ENCODE measurements around the gene FAM20C.

The FAM20C gene

DNA sequence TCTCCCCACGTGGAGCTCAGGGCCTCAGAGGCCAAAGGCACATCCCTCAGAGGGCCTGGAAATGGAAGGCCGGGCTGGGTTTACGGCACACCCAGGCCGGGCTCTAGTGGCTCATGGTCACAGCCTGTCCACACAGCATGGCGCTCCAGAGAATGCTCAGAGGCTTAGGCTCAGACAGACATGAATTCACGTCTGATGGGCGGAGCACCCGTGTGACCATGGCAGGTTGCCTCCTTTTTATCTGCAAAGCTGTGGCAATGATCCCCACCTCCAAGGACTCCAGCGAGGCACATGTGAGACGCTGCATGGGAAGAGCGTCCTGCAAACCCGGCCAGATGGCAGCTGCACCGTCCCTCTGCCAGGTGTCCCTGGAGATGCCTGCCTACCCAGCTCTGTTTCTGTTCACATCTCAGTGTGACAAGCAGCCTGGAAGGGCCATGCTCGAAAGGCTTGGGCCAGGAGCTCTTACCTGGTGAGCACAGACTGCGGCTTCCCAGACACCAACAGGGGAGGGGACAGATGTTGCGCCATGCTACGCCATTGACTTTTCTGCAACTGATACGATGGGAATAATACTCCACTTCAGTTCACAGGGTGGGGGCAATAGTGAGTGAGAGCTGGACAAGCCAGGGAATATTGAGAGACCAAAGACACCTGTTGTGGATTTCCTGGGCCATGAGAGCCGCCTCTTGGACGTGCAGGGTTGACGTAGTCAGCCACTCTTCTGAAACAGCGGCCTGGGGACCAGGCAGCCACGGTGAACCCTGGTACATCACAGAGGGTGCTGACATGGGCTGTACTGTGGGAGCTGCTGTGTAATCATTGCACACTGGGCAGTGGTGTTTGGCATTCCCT is 34.4 kb upstream of the FAM20C start:
- DNase-seq (ENCODE audit: insufficient read length, low spot score): no peak
- no peak for FAIRE-seq

DNA sequence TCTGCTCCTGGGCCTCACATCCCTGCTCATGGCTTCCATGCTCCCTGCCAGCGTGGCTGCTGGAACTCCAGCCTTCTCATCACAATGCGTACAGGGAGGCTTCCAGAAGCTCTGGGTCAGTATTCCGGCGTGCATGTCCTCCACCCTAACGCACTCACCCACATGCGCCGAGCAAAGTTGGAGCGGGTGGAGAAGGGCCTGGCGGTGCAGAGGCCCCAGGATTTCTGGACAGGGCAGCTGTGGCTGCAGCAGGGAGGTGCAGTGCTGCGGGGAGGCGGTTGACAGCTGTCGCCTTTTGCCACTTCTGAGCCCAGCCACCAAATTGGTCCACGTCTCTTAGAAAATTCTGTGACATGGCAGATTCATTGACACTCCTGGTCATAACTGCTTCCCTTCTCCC is 33.6 kb upstream of the FAM20C start:
- DNase-seq (ENCODE audit: insufficient read length, low spot score) (no peak), FAIRE-seq (no peak)

DNA sequence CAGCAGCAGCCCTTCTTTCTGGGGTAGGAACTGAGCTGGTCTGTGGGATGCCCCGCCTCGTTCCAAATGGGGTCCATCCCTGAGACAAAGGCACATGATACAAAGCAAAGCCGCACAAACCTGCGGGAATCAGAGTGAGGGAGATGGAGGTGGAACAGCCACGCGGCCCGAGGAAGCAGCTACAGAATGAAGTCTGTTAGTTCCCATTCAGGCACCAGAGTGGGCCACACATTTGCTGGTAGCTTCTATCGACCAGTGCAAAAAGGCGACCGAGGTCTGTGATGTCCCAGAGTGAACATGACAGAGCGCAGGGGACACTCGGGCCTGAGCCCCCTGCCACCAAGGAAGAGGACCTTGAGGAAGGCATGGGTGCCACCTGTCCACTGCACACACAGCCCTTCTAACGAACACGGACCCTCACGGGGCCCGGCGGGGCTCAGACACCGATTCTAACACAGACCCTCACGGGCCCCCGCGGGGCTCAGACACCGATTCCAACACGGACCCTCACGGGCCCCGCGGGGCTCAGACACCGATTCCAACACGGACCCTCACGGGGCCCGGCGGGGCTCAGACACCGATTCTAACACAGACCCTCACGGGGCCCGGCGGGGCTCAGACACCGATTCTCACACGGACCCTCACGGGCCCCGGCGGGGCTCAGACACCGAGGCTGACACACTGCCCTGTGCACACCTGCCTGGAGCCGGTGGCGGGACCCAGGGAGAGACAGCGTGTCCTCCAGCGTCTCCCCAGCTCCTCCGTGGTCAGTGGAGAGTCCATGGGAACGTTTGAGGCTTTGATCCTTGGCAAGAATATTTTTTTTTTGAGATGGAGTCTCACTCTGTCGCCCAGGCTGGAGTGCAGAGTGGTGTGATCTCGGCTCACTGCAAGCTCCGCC is 32.8 kb upstream of the FAM20C start:
- FAIRE-seq (no peak), DNase-seq (ENCODE audit: insufficient read length, low spot score) (no peak)

DNA sequence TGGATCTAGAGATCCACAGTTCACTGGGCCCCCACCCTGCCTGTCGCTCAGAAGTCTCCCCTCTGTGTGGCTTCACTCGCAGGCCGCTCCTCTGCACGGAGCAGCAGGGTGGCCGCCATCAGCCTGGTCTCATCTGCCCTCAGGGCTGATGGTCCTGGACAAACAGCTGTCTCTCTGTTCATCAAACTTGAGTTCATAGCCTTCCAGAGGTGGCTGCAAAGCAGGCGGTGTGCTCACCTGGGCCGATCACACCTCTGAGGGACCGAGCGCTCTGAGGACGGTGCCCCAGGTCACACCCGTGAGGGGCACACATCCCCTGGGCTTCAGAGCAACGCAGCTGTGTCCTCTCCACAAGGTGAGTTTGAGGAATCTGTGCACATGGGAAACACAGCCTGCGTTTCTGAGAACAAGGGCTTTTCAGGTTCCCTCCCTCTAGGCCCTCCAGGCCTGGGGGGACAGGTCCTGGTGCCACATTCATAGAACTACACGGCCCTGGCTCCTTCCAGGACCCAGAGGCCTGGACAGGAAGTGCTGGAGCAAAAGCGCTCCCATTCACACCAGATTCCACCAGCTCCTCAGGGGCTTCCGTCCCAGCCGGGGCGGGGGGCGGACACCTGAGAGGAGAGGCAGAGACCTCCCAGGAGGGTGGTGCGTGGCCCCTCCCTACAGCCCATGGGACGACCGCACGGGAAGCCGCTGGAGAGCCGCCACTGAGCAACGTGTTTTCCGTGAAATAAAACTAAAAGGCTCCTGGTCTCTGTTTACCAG is 31.2 kb upstream of the FAM20C start:
- FAIRE-seq: no peak
- DNase-seq (ENCODE audit: insufficient read length, low spot score): no peak

DNA sequence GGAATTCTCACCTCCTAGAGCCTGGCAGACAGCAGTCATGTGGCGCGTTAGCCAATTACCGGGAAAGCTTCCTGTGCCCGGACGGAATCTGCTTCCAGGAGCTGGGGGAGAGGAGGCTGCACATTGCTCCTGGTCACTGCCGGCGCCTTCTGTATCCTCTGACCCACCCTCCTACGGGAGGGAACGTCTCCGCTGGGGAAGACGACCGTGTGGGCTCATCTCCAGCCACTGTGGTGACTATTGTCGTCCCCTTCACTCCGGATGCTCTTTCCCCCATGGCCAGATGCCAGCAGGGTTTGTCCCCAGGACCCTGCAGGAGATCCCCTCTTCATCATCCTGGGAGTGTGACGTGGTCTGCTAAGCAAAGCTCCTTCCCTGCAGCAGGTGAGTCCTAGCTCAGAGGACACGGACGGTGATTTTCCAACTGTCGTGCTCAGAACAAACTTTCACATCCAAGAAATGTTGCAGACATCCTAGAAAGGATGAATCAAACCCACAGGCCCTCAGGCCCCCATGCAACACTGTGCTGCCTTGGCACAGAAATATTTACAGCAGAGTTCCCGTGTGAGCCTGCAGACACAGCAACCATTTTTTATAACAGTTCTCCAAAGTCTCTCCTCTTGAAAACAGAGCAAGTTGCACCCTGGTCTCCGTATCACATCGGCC is 29.6 kb upstream of the FAM20C start:
- no peak for FAIRE-seq
- DNase-seq (ENCODE audit: insufficient read length, low spot score): no peak

DNA sequence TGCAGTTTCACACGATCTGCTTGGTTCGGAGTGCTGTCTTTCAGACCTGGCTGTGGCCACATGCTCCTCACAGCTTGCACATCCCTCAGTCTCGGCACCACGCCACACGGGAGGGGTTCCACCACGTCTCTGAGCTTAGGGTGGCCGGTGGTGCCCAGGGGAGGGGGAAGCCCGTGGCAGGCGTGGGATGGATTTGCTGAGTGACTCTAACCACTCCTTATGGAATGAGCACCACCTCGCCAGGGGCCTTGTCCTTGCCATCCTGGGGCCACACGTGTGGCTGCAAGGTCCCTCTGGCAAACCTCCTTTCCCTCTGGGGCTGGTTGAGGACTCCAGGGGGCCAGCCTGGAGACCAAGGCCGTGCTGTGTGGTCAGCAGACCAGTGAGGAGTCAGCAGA is 29.1 kb upstream of the FAM20C start:
- FAIRE-seq: no peak
- DNase-seq (ENCODE audit: insufficient read length, low spot score): no peak

DNA sequence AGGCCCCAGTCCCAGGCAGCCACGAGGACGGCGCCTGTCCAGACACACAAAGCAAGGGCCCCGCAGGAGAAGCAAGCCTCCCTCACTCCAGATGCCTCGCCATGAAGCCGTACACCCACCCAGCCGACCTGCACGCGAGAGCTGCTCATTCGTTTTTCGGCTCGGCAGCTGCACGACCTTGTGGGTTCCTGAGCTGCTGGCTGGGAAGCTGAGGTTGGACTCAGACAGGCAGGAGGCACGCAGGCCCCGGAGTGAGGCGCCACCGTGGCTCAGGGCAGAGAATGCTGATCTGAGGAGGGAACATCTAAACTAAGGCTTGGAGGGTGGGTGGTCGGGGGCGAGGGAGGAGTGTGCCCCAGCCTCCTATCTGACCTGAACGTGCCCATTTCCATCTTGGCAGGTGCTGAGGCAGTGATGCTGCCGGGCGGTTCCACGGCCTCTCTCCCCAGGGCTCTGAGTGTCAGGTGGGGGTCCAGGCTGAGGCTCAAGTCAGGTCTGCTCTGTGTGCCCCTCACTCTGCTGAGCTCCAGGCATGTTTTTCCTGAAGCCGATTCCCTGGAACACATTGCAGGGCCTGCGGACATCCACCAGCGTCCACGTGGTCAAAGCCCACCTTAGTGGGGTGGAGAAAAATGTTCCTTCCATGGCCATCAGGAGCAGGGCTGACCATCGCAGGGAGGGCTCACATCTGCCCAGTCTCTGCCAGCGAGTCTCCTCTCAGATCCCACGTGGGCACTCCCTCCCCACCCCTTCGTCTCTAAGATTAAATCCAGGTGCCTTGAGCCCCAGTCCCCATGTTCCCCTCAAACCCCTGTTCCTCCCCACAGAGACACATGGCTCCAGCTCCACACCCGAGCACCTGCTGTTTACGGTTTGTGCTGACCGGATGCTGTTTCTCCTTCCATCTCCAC is 28.1 kb upstream of the FAM20C start:
- FAIRE-seq: no peak

DNA sequence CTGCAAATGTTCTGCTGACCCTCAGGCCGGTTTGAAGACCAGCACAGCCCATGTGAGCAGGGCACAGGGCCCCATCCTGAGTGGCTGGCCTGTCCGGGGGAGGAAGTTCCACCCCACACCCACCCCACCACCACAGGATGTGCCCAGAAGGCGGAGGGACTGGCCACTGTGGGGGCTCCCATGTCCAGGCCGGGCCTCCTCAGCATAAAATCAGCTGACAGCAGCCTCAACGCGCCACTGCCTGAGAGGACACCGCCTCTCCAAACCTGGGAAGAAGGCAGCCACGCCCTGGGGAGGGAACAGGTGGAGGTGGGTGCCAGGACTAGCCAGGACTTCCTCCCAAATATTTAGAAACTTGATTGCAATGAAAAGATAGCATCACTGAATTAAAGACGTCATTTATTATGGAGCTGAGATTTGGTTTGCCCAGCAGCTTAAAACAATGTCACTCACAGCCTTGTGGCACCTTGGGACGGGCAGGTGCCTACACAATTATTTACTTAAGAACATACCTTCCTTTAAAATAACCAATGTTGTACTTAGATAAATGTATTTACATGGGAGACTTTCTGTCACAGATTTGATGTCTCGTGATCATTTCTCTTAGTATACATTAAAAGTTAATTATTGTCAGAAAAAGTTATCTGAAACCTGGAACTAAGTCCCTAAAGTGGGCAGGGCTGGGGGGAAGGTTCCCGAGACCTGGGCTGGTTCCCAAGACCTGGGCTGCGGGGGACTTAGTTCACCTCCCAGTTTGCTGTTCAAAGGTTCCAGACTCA is 27.3 kb upstream of the FAM20C start:
- DNase-seq (ENCODE audit: insufficient read length, low spot score) (no peak), FAIRE-seq (no peak)

More for the DNA sequence above, 28.1 kb upstream of the FAM20C start:
- no peak for DNase-seq (ENCODE audit: insufficient read length, low spot score)

DNA sequence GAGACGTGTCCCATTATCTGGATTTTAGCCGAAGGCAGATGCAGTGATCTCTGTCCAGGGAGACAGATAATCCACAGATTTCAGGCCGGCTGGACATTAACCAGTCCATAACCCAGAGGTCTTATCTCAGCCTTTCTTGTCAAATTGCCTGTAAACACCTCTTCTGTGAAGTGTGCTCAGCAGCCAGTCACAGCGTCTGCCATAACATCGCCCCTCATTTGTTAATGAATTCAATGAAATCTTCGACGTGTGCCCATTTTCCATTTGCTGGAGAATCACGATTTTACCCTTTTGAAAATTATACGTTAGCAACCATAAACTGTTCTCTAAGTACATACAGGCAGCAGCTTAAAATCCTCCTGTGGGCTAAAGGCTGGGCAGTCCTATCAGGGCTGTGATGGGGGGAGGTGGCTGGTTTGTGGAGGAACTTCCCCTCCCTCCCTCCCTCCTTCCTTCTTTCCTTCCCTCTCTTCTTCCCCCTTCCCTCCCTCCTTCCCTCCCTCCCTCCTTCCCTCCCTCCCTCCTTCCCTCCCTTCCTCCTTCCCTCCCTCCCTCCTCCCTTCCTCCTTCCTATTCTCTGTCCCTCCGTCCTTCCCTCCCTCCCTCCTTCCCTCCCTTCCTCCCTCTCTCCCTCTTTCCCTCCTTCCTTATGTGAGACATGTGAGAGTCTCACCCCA is 26.6 kb upstream of the FAM20C start:
- DNase-seq (ENCODE audit: insufficient read length, low spot score) (no peak), FAIRE-seq (no peak)

DNA sequence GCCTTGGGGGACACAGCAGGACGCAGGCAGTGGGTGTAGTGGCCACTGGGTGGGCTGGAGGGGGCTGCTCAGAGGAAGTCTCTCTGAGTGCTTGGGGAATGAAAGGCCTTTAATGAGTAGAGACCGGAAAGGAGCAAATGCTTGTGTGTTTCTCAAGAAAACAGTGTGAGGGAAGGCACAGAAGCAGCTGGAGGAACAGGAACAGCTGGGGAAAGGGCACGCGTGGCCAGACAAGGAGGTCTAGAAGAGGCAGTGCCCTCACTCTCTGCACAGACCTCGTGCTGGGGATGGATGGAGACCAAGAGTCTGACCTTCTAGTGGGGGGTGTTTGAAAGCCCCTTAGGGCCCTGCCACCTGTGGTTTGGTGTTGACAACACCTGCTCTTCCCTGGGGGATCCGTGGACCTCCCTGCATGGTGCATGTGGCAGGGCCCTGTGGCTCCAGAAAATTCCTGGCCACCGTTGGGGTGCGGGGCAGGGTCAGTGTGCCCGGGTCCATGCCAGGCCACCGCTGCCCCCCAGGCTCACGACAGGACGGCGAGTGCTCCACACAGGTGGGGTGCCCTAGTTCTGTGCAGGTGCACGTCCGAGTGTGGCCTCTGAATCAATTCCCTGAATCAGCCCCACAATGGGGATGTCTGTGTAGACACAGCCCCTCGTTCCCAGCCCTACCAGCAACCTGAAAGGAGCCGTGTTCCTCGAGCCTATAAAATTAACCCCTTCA is 25.9 kb upstream of the FAM20C start:
- no peak for FAIRE-seq

DNA sequence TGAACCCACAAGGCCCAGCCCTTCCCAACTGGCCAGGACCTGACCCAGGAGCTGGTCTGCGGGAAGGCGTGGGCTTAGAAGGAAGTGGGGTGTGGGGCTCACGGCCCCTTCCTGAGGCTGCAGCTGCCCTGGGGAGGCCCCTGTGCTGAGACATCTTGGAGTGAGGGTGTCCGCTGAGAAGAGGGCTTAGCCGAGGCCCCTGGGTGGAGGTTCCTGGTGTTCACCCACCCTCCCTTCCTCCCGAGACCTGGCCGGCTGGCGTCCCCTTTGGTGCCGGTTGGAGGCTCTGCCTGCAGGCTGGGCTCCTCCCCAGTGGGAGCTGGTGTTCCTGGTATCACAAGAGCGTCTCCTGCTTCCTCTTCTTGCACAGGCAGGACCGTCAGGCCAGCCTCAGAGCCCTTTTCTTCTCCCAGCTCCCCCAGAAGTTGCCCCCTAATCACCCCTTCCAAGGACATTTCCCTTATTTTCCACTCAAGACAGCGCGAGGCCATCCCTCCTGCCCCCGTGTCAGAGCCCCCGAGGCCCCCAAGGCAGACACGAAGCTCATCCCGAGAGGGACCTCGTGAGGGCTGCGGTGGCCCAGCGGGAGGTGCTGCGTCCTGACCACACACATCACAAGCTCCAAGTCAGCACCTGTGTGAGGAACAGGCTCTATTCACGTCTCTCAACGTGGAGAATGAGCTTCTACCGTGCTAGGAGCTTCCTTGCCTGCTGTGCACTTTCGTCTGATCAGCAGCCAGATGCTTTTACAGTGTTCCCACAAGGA is 25.1 kb upstream of the FAM20C start:
- DNase-seq (ENCODE audit: insufficient read length, low spot score): no peak
- FAIRE-seq: no peak

More for the DNA sequence above, 25.9 kb upstream of the FAM20C start:
- no peak for DNase-seq (ENCODE audit: insufficient read length, low spot score)

DNA sequence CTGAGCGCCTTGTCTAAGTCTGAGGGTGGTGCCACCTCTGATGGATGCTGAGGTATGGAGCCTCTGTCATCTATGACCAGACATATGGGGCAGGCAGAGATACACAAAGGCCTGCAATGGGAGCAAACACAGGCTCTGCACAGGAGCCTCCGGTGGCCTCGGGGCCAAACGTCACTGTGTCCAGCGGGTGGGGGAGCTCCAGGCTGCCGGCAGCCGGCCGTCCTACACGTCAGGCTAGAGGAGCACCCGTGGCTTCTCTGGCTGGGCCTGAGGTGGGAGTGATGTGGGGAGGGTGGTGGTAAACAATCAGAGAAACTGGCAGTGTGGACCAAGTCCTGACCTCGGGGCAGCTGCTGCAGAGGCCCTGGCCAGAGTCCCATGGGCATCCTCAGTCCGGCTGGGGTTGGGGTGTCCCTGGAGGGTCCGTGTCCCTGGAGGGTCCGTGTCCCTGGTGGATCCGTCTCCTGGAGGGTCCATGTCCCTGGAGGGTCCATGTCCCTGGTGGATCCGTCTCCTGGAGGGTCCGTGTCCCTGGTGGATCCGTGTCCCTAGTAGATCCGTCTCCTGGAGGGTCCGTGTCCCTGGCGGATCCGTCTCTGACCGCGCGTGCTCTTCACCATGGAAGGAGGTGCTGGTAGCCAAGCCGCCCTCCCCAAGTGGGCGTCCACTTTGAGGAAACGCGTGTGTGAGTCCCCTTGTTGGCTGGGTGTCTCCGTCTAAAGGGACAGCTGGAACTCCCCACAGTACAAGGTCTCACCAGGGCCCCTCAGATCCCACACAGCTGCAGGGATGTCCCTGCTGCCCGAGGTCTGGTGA is 24.2 kb upstream of the FAM20C start:
- FAIRE-seq (no peak), DNase-seq (ENCODE audit: insufficient read length, low spot score) (no peak)

DNA sequence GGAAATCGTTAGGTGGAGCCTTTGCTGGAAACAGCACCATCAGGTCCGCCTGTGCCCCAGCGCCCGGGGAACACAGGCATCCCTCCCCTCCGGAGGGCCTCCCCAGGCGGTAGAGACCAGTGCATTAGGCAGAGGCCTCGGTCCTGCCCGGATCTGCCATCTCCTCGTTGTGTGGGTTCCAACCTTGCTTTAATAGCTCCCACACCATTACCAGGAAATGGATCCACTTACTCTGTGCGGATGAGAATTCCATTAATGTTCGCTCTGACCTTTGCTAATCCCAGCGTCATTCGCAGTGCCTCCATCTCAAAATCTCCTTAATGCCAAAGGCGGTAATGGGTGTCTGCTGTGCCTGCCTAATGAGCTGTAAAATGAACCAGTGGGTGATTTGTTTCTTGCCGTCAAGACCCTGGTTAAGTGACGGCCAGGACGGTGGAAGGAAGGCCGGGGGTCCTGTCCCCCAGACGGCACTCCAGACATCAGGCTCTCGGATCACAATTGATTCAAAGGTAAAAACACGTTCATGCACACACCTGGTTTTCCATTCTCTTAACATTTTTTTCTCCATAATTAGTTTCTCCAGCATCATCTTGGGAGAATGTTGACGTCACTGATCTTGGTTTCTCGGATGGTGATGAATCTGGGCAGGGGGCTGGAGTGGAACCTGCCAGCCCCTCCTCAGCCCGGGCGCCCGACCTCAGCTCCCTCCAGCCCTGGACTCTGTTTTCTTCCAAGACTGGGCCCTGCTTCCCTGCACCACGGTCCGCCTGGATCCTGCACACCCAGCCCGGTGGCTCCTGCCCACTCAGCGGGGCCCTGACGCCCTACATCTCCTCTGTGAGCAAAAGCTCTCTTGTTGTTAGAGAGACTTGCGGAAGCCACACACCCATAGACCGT is 22.8 kb upstream of the FAM20C start:
- no peak for FAIRE-seq

DNA sequence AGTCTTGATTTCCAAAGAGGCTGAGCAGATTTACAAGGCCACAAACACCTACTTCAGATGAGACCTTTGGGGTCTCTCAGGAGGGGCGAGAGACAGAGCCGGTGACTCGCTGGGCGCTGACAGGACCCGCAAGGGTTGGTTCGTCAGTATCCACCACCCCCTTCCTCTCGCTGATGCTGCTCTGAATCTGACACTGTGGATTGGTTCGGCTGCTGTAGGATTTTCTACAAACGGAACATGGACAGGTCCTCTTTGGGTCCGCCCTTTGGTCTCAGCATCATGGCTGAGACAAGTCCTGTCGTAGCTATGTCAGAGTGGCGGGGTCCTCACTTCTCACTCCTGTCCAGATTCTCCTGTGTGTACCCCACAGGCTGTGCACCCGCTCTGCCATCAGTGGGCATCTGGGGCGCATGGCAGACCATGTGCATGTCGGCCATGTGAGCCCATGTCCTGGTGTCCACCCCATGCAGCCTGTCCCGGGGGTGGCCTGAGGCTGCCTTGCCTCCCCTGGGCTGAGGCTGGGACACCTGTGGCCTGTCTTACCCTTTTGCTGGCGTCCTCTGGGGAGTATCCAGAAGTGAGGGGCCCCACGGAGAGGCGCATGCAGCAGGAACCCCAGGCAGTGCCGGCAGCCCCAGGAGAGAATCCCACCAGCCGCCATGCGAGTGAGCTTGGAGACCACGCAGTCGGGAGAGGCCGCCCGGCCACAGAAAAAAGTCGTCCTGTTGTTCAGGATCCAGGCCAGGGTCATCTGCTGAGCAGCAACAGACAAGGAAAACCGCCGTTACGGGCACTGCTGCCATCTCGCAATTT is 21.6 kb upstream of the FAM20C start:
- DNase-seq (ENCODE audit: insufficient read length, low spot score) (no peak), FAIRE-seq (no peak)

More for the DNA sequence above, 22.8 kb upstream of the FAM20C start:
- no peak for DNase-seq (ENCODE audit: insufficient read length, low spot score)
